K562 (cell line): ENCODE measurements around the gene MLST8. TPM values are rescaled to one million over a fixed set of nuclear protein-coding genes. Genes with fewer than 3 reads are reported as not detected.
A peak's percentile ranks its signal among the peaks of the same experiment; 100 is the strongest.

Source experiments
- ATAC-seq: fragments of 200-7000 bp; cut with Tn5 transposase; 3 replicates; pipeline ENCODE4 v1.9.1; 2020; ENCODE audit warnings: moderate library complexity
- BruUV-seq: library from RNA; stranded (reverse); fragments of 400-500 nt; replicated peaks from 2 replicates; lab custom pipeline; 2021; lab: Mats Ljungman, UMichigan
- CTCF ChIA-PET: fragments of 300-600 bp; formaldehyde crosslinking; extraction: SDS; loops from one replicate; lab custom pipeline; 2021; ENCODE audit warnings: low intra/inter-chr PET ratio; lab: Yijun Ruan, JAX
- POLR2A ChIA-PET: fragments of 300-600, 350-650 bp; sonication (Branson Sonifier 250); formaldehyde crosslinking; extraction: SDS; loops from one replicate; lab custom pipeline; 2021; ENCODE audit warnings: antibody characterized with exemption, inconsistent platforms; lab: Yijun Ruan, JAX
- DNase-seq, 4 experiments: peaks; one replicate each; pipeline versions ENCODE4 v3.0.0 to v3.0.0-alpha.2; 2011 to 2018; ENCODE audit warnings: low spot score in 3 of 4, mixed read lengths in 3 of 4; ENCODE audit errors: extremely low read depth in 1 of 4
- FAIRE-seq: peaks from 2 replicates; lab custom pipeline; 2011; peaks lifted over from hg19 to GRCh38; lab: Jason Lieb, UNC
- H2AFZ ChIP-seq: 2 replicates; pipeline ENCODE4 v1.6.0; 2011; ENCODE audit warnings: low read depth, low read length, control low read depth, inconsistent platforms
- H3K27ac ChIP-seq: fragments of 200-600 bp; 3 replicates; pipeline ENCODE4 v1.8.0; 2011; ENCODE audit warnings: low read depth, mild to moderate bottlenecking, control low read depth, inconsistent platforms, low read length, moderate library complexity, mixed read lengths; ENCODE audit errors: extremely low read depth
- H3K27me3 ChIP-seq, 2 experiments: fragments of 300-600 bp in 1 of 2; 2 replicates in 1 of 2; 3 replicates in 1 of 2; pipeline versions ENCODE4 v1.6.0 to v1.8.0; 2011; ENCODE audit warnings: inconsistent platforms in 2 of 2, low read length in 2 of 2, mild to moderate bottlenecking in 1 of 2, mixed read lengths in 1 of 2, moderate library complexity in 1 of 2; ENCODE audit not compliant: control insufficient read depth in 2 of 2, insufficient read depth in 2 of 2
- H3K36me3 ChIP-seq: fragments of 300-600 bp; 3 replicates; pipeline ENCODE4 v1.8.0; 2011; ENCODE audit warnings: mild to moderate bottlenecking, low read length, inconsistent platforms; ENCODE audit not compliant: control insufficient read depth, insufficient read depth
- H3K4me1 ChIP-seq, 2 experiments: fragments of 200-600 bp in 1 of 2; replicated peaks in 1 of 2; 2 replicates in 1 of 2; 3 replicates in 1 of 2; pipeline versions ENCODE4 v1.5.1 to v1.8.0; 2011; ENCODE audit warnings: inconsistent platforms in 2 of 2, low read length in 2 of 2, mild to moderate bottlenecking in 1 of 2, mixed read lengths in 1 of 2, moderate library complexity in 1 of 2; ENCODE audit not compliant: control insufficient read depth in 2 of 2, insufficient read depth in 2 of 2
- H3K4me2 ChIP-seq: 2 replicates; pipeline ENCODE4 v1.6.1; 2011; ENCODE audit warnings: low read length, control low read depth, inconsistent platforms, mixed read lengths; ENCODE audit not compliant: insufficient read depth
- H3K4me3 ChIP-seq: fragments of 200-600 bp; sonication (generic), shearing (Covaris generic); 2 replicates; pipeline ENCODE4 v1.5.1; 2016; ENCODE audit warnings: control low read depth, inconsistent platforms
- H3K79me2 ChIP-seq: fragments of 200-600 bp; 3 replicates; pipeline ENCODE4 v1.8.0; 2011; ENCODE audit warnings: low read length, inconsistent platforms; ENCODE audit not compliant: control insufficient read depth, insufficient read depth
- H3K9ac ChIP-seq, 2 experiments: 2 replicates each; pipeline versions ENCODE4 v1.6.0 to v1.6.1; 2011; ENCODE audit warnings: low read depth in 2 of 2, low read length in 2 of 2, control low read depth in 1 of 2, inconsistent platforms in 1 of 2, mild to moderate bottlenecking in 1 of 2, mixed read lengths in 1 of 2; ENCODE audit not compliant: insufficient read depth in 1 of 2
- H3K9me1 ChIP-seq: one replicate; pipeline ENCODE4 v1.6.0; 2011; ENCODE audit warnings: inconsistent platforms, mild to moderate bottlenecking, low read length, moderate library complexity; ENCODE audit not compliant: control insufficient read depth, insufficient read depth
- H3K9me3 ChIP-seq: replicated peaks from 2 replicates; pipeline ENCODE4 v1.5.1; 2011; ENCODE audit warnings: low read depth, low read length, inconsistent platforms; ENCODE audit not compliant: control insufficient read depth, insufficient read depth
- H4K20me1 ChIP-seq: replicated peaks from 2 replicates; pipeline ENCODE4 v1.6.1; 2011; ENCODE audit warnings: low read length, inconsistent platforms, mixed read lengths; ENCODE audit not compliant: control insufficient read depth, insufficient read depth
- E2F6 ChIP-seq, 2 experiments: IDR thresholded peaks; 2 replicates each; pipeline ENCODE4 v1.6.1; 2011; ENCODE audit warnings: borderline replicate concordance in 1 of 2, control low read depth in 1 of 2, low read depth in 1 of 2, low read length in 1 of 2, mild to moderate bottlenecking in 1 of 2, mixed read lengths in 1 of 2, moderate library complexity in 1 of 2; ENCODE audit not compliant: insufficient read depth in 1 of 2, insufficient read length in 1 of 2, poor library complexity in 1 of 2, severe bottlenecking in 1 of 2; ENCODE audit errors: extremely low read depth in 1 of 2
- ELK1 ChIP-seq: sonication (generic); formaldehyde crosslinking; IDR thresholded peaks from 2 replicates; pipeline ENCODE4 v1.8.1; 2022; ENCODE audit warnings: missing genetic modification reagents
- HSF4 ChIP-seq: fragments of 250-450 bp; sonication (Bioruptor Pico); IDR thresholded peaks from 2 replicates; pipeline ENCODE4 v2.1.2; 2022; ENCODE audit warnings: mild to moderate bottlenecking, moderate library complexity, borderline replicate concordance
- VEZF1 ChIP-seq: fragments of 200-800 bp; sonication (Bioruptor generic); IDR thresholded peaks from 2 replicates; pipeline ENCODE4 v1.6.1; 2017; ENCODE audit warnings: missing genetic modification characterization, missing compliant biosample characterization
- ZBTB7A ChIP-seq: IDR thresholded peaks from 2 replicates; pipeline ENCODE4 v1.6.1; 2011; ENCODE audit warnings: low read depth, mild to moderate bottlenecking, low read length, moderate library complexity, borderline replicate concordance; ENCODE audit not compliant: control insufficient read depth
- ZNF184 ChIP-seq: sonication (generic); formaldehyde crosslinking; IDR thresholded peaks from 2 replicates; pipeline ENCODE4 v1.5.0; 2020; ENCODE audit warnings: missing genetic modification reagents
- ZNF311 ChIP-seq: fragments of 250-450 bp; sonication (Bioruptor Pico); IDR thresholded peaks from 2 replicates; pipeline ENCODE4 v1.4.0; 2020; ENCODE audit warnings: mild to moderate bottlenecking, moderate library complexity
- ZNF316 ChIP-seq: fragments of 450-650 bp; IDR thresholded peaks from 2 replicates; pipeline ENCODE4 v1.6.1; 2016
- ZNF324 ChIP-seq: fragments of 250-450 bp; sonication (Bioruptor Pico); IDR thresholded peaks from 2 replicates; pipeline ENCODE4 v1.4.0; 2020; ENCODE audit warnings: mild to moderate bottlenecking
- ZNF551 ChIP-seq: fragments of 250-450 bp; sonication (Bioruptor Pico); IDR thresholded peaks from 2 replicates; pipeline ENCODE4 v1.5.0; 2021; ENCODE audit warnings: mild to moderate bottlenecking, moderate library complexity
- ZNF696 ChIP-seq: fragments of 250-450 bp; sonication (Bioruptor Pico); conservative IDR thresholded peaks from 2 replicates; pipeline ENCODE4 v1.4.0; 2020; ENCODE audit warnings: mild to moderate bottlenecking, moderate library complexity
- WGBS: fragments of 100-300 bp; shearing (Covaris generic); methylation state at CpG from one replicate; pipeline ENCODE4 v1.1.6; 2016; ENCODE audit warnings: low coverage, mixed read lengths; ENCODE audit not compliant: insufficient coverage; ENCODE audit errors: missing lambda C conversion rate; 5-methylcytosine and 5-hydroxymethylcytosine counted together
- in situ Hi-C: fragments of 300-500 bp; cut with MboI; formaldehyde crosslinking; loops from 4 replicates; pipeline ENCODE4 v1.15.0; 2018; ENCODE audit warnings: inconsistent platforms, mixed read lengths
- intact Hi-C: fragments of 100-400 bp; cut with micrococcal nuclease; formaldehyde crosslinking; loops from 2 replicates; pipeline ENCODE4 v1.14.2; 2022
- polyA plus RNA-seq, 8 experiments: library from polyadenylated mRNA; depleted of rRNA in 4 of 8; stranded (reverse) in 5 of 8; unstranded in 3 of 8; fragments of >200 nt; fragmentation: Nextera tagmentation in 2 of 8; fragmentation: Illumina TruSeq in 1 of 8; extraction: Ambion mirVana in 2 of 8; extraction: Trizol in 1 of 8; gene quantifications; 2 replicates each; pipeline versions ENCODE4 v1.2.1 to v1.2.3, GENCODE V29; 2011 to 2014; ENCODE audit warnings: inconsistent platforms in 1 of 8, missing spikeins in 1 of 8
- total RNA-seq, 7 experiments: library from RNA; depleted of rRNA in 6 of 7; stranded (reverse); fragments of >200 nt in 6 of 7; fragmentation: Illumina TruSeq in 2 of 7; extraction: Trizol in 2 of 7; gene quantifications; 2 replicates each; pipeline versions ENCODE4 v1.2.1 to v1.2.3, GENCODE V29; 2011 to 2021; ENCODE audit warnings: low replicate concordance in 1 of 7

MLST8 gene
- total and polyA plus RNA-seq, 9 of the 15 experiments (the other 6 are each of a cell fraction or from before 2014, with no cell fraction given), result 1.5 to 116 (median 43.3) TPM

- ATAC-seq (no peak), FAIRE-seq (no peak), DNase-seq (no peak)
- in situ Hi-C loops, result no loop called here
- intact Hi-C loops, result no loop called here
- no peak overlapping the region for H3K4me2 ChIP-seq
- 69% methylated on average over 19 of the region's 19 CpGs for WGBS
- no peaks in the 10 kb centered on the region for H4K20me1 ChIP-seq
- no peaks in the 10 kb centered on the region for H3K27me3 ChIP-seq
- H3K9ac ChIP-seq, result 0 out of 4 replicates have a peak overlapping the region, but pooled peaks of 1 of the 2 experiments have one; percentile 56
- H3K9me3 ChIP-seq, result no peaks in the 10 kb centered on the region
- no peaks in the 10 kb centered on the region for H3K36me3 ChIP-seq
- no TSS peak for BruUV-seq
- H3K27ac ChIP-seq, result no peak overlapping the region
- ChIA-PET POLR2A (interaction anchor here (0.7 to 1.9 kb wide), 4 partner anchors 9 to 71 kb away, joined by 4 to 6 read pairs (median 6); partner anchors contain the start of gene TRAF7), CTCF (no interaction called here)
- TF ChIP-seq HSF4 (CRISPR knock-in tag) (no peak), ELK1 (no peak), ZNF316 (no peak)
- H3K79me2 ChIP-seq, result no peaks in the 10 kb centered on the region
- H2AFZ ChIP-seq, result no peak overlapping the region
- no peak overlapping the region for H3K4me3 ChIP-seq
- peaks cover 2 to 88% of the 10 kb centered on the region in 2 experiments; a peak in 3 of 5 replicates for H3K4me1 ChIP-seq
- H3K9me1 ChIP-seq, result no peaks in the 10 kb centered on the region
Measured at GRCh38 chr16:2184346-2184745, 20.9 kb upstream of the MLST8 start.

- no peak for DNase-seq
- ChIA-PET POLR2A (interaction anchor here (0.7 to 1.9 kb wide), 3 partner anchors 8 to 30 kb away, joined by 4 to 6 read pairs (median 4); partner anchors contain the start of gene TRAF7), CTCF (no interaction called here)
- intact Hi-C loops (no loop called here), in situ Hi-C loops (no loop called here)
- H3K9me1 ChIP-seq, result no peaks in the 10 kb centered on the region
- 43% methylated on average over 15 of the region's 20 CpGs for WGBS
- no peaks in the 10 kb centered on the region for H3K9me3 ChIP-seq
- FAIRE-seq, result no peak
- no peaks in the 10 kb centered on the region for H4K20me1 ChIP-seq
- no peak overlapping the region for H2AFZ ChIP-seq
- H3K9ac ChIP-seq, result peak overlapping the region in 1 of 2 experiments; percentile 10; a peak in 1 of 4 replicates
- H3K27me3 ChIP-seq, result no peaks in the 10 kb centered on the region
- no peak overlapping the region for H3K4me3 ChIP-seq
- no peak overlapping the region for H3K4me2 ChIP-seq
- H3K4me1 ChIP-seq, result peaks cover 2 to 87% of the 10 kb centered on the region in 2 experiments; a peak in 3 of 5 replicates
- H3K27ac ChIP-seq, result no peak overlapping the region
- no TSS peak for BruUV-seq
- no peaks in the 10 kb centered on the region for H3K36me3 ChIP-seq
- H3K79me2 ChIP-seq, result no peaks in the 10 kb centered on the region
- no peak for ATAC-seq
- TF ChIP-seq ZNF324 (CRISPR knock-in tag) (no peak), ZNF551 (no peak), ZNF311 (CRISPR knock-in tag) (no peak), ZNF696 (CRISPR knock-in tag) (no peak), E2F6 (IDR thresholded peaks at IDR 0.05; ENCODE audit: borderline replicate concordance in 1 of 2, extremely low read depth in 1 of 2, insufficient read depth in 1 of 2, insufficient read length in 1 of 2, low read depth in 1 of 2, low read length in 1 of 2, poor library complexity in 1 of 2, severe bottlenecking in 1 of 2) (peak in 1 of 2 experiments; percentile 19), ZBTB7A (no peak), ZNF184 (CRISPR knock-in tag) (no peak), VEZF1 (CRISPR knock-in tag) (no peak)
Measured at GRCh38 chr16:2184962-2185361, 20.3 kb upstream of the MLST8 start.
